ENCODE data around the gene KIR3DL2.
"Not testable (repeated sequence)": the region's sequence is repeated elsewhere in the genome, so short reads cannot be mapped to it uniquely, and the experiment has no call there.

KIR3DL2 gene

GRCh38 chr19:54850061-54850640 lies at the start of gene KIR3DL2:
Gene KIR3DL2 (plus strand): TSS chr19:54850443. CDS start chr19:54850476, 33 bp downstream.
- DNase-seq (ENCODE audit: low read depth in 1 of 2, low spot score in 1 of 2) = not testable (repeated sequence)

GRCh38 chr19:54803410-54803809 lies 46.8 kb upstream of the KIR3DL2 start, which contains the start of gene KIR2DL4:
Gene KIR2DL4 (plus strand): TSS chr19:54803610. CDS start chr19:54803652, 42 bp downstream.
- no peak for DNase-seq (ENCODE audit: low read depth in 1 of 2, low spot score in 1 of 2)

GRCh38 chr19:54804101-54804500 lies 46.1 kb upstream of the KIR3DL2 start:
- no peak for DNase-seq (ENCODE audit: low read depth in 1 of 2, low spot score in 1 of 2)

DNA sequence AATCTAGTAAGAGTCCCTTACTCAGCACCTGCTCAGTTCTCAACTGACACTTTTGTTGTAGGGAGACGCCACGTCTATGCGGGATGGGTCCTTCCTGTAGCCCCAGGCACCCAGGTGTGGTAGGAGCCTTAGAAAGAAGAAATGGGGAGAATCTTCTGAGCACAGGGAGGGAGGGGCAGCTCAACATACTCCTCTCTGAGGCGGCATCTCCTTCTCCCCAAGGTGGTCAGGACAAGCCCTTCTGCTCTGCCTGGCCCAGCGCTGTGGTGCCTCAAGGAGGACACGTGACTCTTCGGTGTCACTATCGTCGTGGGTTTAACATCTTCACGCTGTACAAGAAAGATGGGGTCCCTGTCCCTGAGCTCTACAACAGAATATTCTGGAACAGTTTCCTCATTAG lies 45.7 kb upstream of the KIR3DL2 start:
- DNase-seq (ENCODE audit: low read depth in 1 of 2, low spot score in 1 of 2) = no peak

GRCh38 chr19:54805665-54806515 lies 44.4 kb upstream of the KIR3DL2 start:
- DNase-seq (ENCODE audit: low read depth in 1 of 2, low spot score in 1 of 2) = no peak

- DNase-seq (ENCODE audit: low read depth in 1 of 2, low spot score in 1 of 2) = no peak
Measured at GRCh38 chr19:54806516-54806838, 43.8 kb upstream of the KIR3DL2 start.

DNA sequence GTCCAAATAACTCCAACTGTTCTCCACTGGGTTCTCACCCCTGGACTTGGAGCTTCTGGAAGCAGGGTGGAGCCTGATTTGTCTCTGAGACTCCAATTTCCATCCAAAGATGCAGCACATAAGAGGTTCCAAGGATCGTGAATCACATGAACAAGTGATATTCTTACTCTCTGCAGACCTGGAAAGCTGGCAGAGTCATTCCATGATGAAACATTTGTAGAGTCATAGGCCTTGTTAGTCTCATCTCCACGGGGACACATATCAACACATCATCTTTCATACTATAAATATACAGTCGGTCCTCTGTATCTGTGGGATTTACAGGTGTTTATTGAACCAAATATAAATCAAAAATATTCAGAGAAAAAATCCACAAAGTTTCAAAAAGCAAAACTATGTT lies 35.7 kb upstream of the KIR3DL2 start:
- not testable (repeated sequence) for DNase-seq (ENCODE audit: low read depth in 1 of 2, low spot score in 1 of 2)

DNA sequence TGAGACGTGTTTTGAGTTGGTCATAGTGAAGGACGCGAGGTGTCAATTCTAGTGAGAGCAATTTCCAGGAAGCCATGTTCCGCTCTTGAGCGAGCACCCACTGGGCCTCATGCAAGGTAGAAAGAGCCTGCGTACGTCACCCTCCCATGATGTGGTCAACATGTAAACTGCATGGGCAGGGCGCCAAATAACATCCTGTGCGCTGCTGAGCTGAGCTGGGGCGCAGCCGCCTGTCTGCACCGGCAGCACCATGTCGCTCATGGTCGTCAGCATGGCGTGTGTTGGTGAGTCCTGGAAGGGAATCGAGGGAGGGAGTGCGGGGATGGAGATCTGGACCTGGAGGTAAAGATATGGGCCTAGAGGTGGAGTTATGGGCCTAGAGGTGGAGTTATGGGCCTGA lies 34.0 kb upstream of the KIR3DL2 start, which contains the start of gene KIR3DL1:
Gene KIR3DL1, plus strand, starts transcription at position 218 of the 400 bp plus-strand sequence.
- not testable (repeated sequence) for DNase-seq (ENCODE audit: low read depth in 1 of 2, low spot score in 1 of 2)

DNA sequence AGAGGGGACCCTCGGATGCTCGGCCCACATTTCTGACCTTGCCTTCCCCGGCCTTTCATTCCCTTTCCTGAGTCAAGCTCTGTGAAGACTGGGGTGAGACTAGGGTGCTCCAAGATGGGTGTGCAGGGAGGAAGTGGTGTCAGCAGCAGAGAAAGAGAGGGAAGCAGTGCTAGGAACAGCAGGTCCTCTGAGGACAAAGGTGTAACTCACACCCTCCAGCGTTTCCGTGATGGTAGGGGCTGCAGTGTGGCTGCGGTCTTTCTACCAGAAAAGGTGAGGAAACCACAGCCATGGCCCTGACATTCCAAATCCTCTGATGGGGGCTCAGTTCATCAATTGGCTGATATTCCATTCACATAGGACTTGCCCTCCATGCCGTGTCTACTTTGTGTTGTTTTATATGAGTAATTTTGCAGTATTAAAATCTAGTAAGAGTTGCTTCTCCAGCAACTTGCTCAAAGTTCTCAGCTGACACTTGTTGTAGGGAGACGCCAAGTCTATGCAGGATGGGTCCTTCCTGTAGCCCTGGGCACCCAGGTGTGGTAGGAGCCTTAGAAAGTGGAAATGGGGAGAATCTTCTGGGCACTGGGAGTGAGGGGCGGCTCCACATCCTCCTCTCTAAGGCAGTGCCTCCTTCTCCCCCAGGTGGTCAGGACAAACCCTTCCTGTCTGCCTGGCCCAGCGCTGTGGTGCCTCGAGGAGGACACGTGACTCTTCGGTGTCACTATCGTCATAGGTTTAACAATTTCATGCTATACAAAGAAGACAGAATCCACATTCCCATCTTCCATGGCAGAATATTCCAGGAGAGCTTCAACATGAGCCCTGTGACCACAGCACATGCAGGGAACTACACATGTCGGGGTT lies 32.3 kb upstream of the KIR3DL2 start:
- DNase-seq (ENCODE audit: low read depth in 1 of 2, low spot score in 1 of 2) = no peak

DNA sequence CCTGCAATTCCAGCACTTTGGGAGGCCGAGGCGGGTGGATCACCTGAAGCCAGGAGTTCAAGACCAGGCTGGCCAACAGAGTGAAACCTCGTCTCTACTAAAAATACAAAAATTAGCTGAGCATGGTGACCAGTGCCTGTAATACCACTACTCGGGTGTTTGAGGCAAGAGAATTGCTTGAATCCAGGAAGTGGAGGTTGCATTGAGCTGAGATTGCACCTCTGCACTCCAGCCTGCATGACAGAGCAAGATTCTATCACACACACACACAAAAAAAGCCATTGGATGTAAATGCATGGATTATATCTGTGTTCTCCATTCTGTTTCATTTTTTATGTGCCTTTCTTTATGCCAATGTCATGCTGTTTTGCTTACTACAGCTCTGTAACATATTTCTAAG lies 25.8 kb upstream of the KIR3DL2 start:
- DNase-seq (ENCODE audit: low read depth in 1 of 2, low spot score in 1 of 2) = not testable (repeated sequence)

- DNase-seq (ENCODE audit: low read depth in 1 of 2, low spot score in 1 of 2) = not testable (repeated sequence)
Measured at GRCh38 chr19:54825326-54825725, 24.9 kb upstream of the KIR3DL2 start.

DNA sequence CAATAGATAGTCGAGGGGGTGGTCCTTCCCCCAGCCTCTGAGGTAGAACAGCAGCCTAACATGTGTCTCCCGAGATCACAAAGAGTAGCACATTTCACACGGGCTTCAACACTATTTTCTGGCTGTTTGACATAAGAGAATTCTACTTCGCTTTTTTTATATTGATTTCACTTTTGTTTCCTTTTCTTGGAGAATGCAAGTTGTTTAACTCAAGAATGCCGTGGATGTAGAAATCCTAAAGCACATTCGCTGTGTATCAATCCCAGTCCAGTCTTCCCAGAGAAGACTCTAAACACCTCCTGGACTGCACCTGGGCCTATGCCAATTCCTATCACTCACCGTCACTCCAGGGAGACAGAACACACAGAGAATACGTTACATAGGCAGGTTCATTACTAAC lies 22.2 kb upstream of the KIR3DL2 start:
- not testable (repeated sequence) for DNase-seq (ENCODE audit: low read depth in 1 of 2, low spot score in 1 of 2)

DNA sequence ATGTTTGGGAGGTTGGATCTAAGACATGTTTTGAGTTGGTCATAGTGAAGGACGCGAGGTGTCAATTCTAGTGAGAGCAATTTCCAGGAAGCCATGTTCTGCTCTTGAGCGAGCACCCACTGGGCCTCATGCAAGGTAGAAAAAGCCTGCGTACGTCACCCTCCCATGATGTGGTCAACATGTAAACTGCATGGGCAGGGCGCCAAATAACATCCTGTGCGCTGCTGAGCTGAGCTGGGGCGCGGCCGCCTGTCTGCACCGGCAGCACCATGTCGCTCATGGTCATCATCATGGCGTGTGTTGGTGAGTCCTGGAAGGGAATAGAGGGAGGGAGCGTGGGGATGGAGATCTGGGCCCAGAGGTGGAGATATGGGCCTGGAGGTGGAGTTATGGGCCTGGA lies 17.7 kb upstream of the KIR3DL2 start, which contains the start of gene KIR2DS4:
Gene KIR2DS4, plus strand, starts transcription at position 181 of the 400 bp plus-strand sequence.
- DNase-seq (ENCODE audit: low read depth in 1 of 2, low spot score in 1 of 2) = not testable (repeated sequence)

DNA sequence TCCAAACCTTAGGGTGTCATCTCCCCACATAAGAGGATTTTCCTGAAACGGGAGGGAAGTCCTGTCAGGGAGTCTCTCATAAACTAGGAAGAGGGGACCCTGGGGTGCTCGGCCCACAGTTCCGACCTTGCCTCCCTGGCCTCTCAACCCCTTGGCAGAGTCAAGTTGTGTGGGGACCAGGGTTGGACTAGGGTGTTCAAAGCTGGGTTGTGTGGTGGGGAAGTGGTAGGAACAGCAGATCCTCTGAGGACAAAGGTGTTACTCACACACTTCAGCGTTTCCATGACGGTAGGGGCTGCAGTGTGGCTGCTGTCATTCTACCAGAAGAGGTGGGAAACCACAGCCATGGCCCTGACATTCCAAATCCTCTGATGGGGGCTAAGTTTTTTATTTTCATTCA lies 15.1 kb upstream of the KIR3DL2 start:
- DNase-seq (ENCODE audit: low read depth in 1 of 2, low spot score in 1 of 2) = not testable (repeated sequence)

- DNase-seq (ENCODE audit: low read depth in 1 of 2, low spot score in 1 of 2) = not testable (repeated sequence)
Measured at GRCh38 chr19:54837522-54837921, 12.7 kb upstream of the KIR3DL2 start.

- DNase-seq (ENCODE audit: low read depth in 1 of 2, low spot score in 1 of 2) = not testable (repeated sequence)
Measured at GRCh38 chr19:54843171-54843570, 7.1 kb upstream of the KIR3DL2 start.

DNA sequence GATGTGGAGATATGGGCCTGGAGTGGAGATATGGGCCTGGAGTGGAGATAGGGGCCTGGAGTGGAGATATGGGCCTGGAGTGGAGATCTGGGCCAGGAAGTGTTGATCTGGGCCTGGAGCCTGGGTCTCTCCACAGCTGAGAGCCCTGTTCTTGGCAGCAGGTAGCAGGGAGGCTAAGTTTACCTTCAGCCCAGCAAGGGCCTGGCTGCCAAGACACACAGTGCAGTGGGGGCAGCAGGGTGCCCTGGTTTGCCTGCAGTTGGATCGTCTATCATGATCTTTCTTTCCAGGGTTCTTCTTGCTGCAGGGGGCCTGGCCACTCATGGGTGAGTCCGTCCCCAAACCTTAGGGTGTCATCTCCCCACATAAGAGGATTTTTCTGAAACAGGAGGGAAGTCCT lies 687 bp downstream of the KIR3DL2 start:
- DNase-seq (ENCODE audit: low read depth in 1 of 2, low spot score in 1 of 2) = no peak

DNA sequence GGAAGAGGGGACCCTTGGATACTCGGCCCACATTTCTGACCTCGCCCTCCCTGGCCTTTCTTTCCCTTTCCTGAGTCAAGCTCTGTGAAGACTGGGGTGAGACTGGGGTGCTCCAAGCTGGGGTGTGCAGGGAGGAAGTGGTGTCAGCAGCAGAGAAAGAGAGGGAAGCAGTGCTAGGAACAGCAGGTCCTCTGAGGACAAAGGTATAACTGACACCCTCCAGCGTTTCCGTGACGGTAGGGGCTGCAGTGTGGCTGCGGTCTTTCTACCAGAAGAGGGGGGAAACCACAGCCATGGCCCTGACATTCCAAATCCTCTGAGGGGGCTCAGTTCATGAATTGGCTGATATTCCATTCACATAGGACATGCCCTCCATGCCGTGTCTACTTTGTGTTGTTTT lies 1.1 kb downstream of the KIR3DL2 start:
- no peak for DNase-seq (ENCODE audit: low read depth in 1 of 2, low spot score in 1 of 2)

- DNase-seq (ENCODE audit: low read depth in 1 of 2, low spot score in 1 of 2) = not testable (repeated sequence)
Measured at GRCh38 chr19:54855241-54855640, 5.0 kb downstream of the KIR3DL2 start.

DNA sequence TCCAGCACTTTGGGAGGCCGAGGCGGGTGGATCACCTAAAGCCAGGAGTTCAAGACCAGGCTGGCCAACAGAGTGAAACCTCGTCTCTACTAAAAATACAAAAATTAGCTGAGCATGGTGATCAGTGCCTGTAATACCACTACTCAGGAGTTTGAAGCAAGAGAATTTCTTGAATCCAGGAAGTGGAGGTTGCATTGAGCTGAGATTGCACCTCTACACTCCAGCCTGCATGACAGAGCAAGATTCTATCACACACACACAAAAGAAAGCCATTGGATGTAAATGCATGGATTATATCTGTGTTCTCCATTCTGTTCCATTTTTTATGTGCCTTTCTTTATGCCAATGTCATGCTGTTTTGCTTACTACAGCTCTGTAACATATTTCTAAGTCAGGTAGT lies 8.2 kb downstream of the KIR3DL2 start:
- DNase-seq (ENCODE audit: low read depth in 1 of 2, low spot score in 1 of 2) = not testable (repeated sequence)

DNA sequence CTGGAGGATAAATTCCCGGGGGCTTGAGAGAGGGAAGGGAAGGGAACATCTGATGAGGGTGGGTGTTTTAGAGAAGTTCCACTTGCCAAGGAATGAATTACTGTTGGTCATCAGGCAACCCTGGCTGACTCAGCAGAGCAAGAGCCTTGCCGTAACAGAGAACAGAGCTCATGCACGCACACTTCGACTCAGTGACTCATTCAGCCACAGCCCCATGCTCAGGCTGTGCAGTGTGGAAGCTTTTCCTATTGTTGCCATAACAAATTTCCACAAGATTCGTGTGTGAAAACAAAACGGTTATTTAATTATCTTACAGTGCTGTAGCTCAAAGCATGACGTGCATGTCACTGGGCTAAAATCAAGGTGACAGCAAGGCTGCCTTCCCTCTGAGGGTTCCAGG lies 9.2 kb downstream of the KIR3DL2 start:
- DNase-seq (ENCODE audit: low read depth in 1 of 2, low spot score in 1 of 2) = not testable (repeated sequence)

Data from stimulated activated CD4-positive, alpha-beta T cell treated with anti-CD3 and anti-CD28 coated beads, Interleukin-15, amount 100 ng/mL, for 1 hour (primary cell).